ENCODE measurements around the gene ITGAD.

ITGAD gene

GRCh38 chr16:31393056-31393455 lies at the start of gene ITGAD:
ITGAD (plus strand) TSS chr16:31393335; CDS start chr16:31393361, 26 bp downstream.
- DNase-seq = no peak

GRCh38 chr16:31344712-31345111 lies 48.4 kb upstream of the ITGAD start:
- DNase-seq = no peak

- no peak for DNase-seq
Observed at GRCh38 chr16:31347445-31347844, 45.7 kb upstream of the ITGAD start.

- DNase-seq = no peak
Observed at GRCh38 chr16:31348579-31348978, 44.6 kb upstream of the ITGAD start.

- no peak for DNase-seq
Observed at GRCh38 chr16:31350275-31351005, 42.7 kb upstream of the ITGAD start.

- no peak for DNase-seq
Observed at GRCh38 chr16:31351246-31351941, 41.7 kb upstream of the ITGAD start.

GRCh38 chr16:31351942-31352325 lies 41.2 kb upstream of the ITGAD start:
- DNase-seq = no peak

DNA sequence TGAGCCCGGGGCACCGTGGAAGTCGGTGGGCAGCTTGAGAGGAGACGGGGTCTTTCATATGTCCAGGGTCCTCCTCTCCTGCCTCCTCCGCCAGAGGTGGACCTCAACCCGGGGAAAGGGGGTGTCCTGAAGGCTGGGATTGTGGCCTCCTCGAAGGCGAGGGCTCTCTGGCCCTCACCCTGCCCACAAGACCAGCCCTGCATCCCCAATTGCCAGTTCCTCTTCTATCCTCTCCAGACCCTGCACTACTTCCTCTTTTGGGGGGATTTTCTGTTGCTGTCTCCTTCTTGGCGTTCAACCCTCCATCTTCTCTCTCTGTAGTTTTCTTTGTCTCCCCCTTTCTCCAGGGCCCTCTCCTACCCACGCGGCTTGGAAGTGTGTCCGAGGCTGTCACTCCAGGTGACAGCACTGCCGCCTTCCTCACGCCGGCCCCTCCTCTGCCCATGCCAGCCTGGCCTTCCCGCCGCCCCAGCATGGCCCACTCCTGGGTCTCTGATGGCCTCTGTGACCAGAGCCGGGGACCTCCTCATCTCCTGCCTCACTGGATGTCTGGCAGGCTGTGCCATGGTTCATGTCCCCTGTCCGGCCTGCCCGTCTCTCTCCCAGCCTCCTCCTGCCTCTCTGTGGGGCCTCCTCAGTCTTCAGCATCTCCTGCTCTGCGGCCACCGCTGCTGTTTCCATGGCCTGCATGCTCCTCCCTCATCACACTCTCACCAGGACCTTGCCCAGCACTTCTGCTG lies 40.6 kb upstream of the ITGAD start:
- DNase-seq = no peak

GRCh38 chr16:31354394-31355291 lies 38.5 kb upstream of the ITGAD start, which contains the start of gene ITGAX:
ITGAX (plus strand) TSS chr16:31355176; CDS start chr16:31355255, 79 bp downstream.
- DNase-seq = no peak

GRCh38 chr16:31355431-31356100 lies 37.6 kb upstream of the ITGAD start:
- DNase-seq = no peak

DNA sequence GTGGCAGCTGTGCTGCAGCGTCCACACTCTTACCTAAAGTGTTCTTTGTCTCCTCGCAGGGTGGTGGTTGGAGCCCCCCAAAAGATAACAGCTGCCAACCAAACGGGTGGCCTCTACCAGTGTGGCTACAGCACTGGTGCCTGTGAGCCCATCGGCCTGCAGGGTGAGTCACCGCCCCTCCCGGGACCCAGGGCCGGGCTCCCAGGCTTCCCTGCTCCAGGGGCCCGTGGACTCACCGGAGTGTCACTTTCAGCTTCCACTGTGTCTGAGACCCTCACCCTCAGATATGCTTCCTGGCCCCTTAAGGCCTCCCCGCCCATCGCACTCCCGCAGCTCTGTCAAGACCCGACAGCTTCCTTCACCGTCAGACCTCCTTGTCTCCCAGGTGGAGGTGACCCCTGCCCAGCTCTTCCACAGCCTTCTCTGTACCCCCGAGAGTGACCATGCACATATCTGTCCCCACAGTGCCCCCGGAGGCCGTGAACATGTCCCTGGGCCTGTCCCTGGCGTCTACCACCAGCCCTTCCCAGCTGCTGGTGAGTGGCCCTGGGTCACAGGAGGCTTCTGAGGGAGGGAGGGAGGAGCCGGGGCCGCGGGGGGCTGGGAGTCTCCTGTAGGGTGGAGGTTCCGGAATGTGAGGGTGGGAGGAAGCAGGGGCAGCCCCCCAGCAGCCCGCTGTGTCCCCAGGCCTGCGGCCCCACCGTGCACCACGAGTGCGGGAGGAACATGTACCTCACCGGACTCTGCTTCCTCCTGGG lies 36.4 kb upstream of the ITGAD start:
- no peak for DNase-seq

GRCh38 chr16:31357324-31358109 lies 35.6 kb upstream of the ITGAD start:
- no peak for DNase-seq

DNA sequence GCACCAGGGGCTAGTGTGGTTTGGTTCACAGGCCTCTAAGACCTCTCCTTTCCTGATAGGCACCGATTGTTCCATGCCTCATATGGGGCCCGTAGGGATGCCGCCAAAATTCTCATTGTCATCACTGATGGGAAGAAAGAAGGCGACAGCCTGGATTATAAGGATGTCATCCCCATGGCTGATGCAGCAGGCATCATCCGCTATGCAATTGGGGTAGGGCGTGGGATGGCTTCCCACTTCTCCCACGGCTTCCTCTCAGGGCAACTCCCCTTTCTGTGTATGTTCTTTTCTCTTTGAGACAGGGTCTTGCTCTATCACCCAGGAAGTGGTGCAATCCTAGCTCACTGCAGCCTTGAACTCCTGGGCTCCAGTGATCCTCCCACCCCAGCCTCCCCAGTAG lies 32.9 kb upstream of the ITGAD start:
- DNase-seq = no peak

DNA sequence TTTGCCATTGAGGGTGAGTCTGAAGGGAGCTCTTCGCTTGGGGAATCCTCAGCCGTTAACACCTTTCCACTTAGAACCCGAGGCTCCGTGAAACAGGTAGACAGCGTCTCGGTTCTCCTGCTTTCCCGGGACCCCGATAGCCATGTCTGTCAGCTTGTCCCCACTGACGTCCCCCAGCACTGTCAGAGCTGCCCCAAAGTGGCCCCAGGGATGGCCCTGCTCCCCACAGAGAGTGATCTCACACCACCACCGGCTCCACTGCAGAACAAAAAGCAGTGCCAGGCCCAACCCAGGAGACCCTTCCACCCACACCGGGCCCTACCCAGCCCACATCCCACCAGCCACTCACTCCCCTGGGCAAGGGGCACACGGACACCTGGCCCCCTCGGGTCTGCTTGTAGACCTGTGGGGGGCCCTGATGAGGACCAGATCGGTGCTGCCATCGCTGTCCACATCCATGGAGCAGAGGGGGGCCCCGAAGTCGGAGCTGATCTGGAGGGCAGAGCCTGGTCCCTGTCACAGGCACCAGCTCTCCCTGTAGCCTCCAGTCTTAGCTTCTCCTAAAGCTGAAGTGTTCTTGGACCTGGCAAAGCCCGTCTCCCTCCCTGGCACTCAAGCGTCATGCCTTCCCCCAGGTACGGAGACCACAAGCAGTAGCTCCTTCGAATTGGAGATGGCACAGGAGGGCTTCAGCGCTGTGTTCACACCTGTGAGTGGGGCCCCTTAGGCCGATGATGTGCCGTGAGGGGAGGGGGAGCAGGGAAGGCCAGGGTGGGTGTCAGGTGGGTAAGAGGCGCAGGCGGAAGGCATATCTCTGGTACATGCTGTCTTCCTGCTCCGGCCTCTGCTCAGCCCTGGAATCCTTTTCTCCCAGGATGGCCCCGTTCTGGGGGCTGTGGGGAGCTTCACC lies 31.7 kb upstream of the ITGAD start:
- no peak for DNase-seq

GRCh38 chr16:31362476-31363405 lies 30.4 kb upstream of the ITGAD start:
- DNase-seq = no peak

DNA sequence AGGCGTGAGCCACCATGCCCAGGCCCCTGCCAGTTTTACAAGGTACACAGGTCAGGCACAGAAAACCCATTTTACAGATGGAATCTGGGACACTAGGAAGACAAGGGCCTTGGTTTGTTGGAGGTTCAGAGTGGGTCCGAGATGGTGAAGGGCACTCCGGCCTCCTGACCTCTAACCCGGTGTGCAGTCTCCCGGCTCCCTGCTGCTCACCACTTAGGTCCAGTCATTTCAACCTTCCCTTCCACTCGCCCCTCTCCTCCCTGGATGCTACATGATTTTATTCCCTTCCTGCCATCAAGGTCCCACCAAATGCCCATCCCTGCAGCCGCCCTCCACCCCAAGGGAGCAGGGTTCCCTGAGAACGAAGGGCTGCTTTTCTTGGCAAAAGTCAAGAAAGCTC lies 29.4 kb upstream of the ITGAD start:
- no peak for DNase-seq

GRCh38 chr16:31364421-31364820 lies 28.7 kb upstream of the ITGAD start:
- DNase-seq = no peak

All from DMS 273 treated with DMSO at 0.1 percent for 48 hours (cell line).